ENCODE results near the gene NCKAP5.
"Not testable (repeated sequence)": the region's sequence is repeated elsewhere in the genome, so short reads cannot be mapped to it uniquely, and the experiment has no call there.

The NCKAP5 gene

GRCh38 chr2:132816234-132816633, 752.0 kb downstream of the NCKAP5 start:
- H3K36me3 Mint-ChIP-seq (ENCODE audit: low read depth), result no peaks in the 10 kb centered on the region
- H3K4me3 Mint-ChIP-seq, result no peak overlapping the region
- H3K9me3 Mint-ChIP-seq, result peaks cover 4% of the 10 kb centered on the region
- H3K4me1 Mint-ChIP-seq (ENCODE audit: low read depth), result no peaks in the 10 kb centered on the region
- no peak for DNase-seq (ENCODE audit: low spot score)
- no peaks in the 10 kb centered on the region for H3K27me3 Mint-ChIP-seq (ENCODE audit: low read depth)
- H3K27ac Mint-ChIP-seq, result no peak overlapping the region

DNA sequence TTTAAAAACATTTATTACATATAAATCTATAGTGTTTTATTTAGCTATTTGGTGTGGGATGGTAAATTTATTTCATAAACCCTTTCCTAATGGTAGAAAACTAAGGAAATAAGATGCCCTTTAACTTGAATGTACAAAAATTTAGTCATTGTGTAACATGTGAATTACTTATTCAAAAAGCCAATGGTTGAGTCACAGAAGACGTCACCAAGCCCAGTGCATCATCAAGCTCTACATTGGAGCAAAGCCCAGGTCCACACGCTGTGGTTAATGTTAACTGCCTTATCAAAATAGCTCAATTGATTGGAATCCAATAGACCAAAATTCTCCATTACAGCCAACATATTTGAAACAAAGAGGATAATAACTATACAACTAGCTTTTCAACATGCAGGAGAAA, 752.7 kb downstream of the NCKAP5 start:
- no peaks in the 10 kb centered on the region for H3K4me1 Mint-ChIP-seq (ENCODE audit: low read depth)
- H3K27ac Mint-ChIP-seq, result no peak overlapping the region
- DNase-seq (ENCODE audit: low spot score), result no peak
- H3K9me3 Mint-ChIP-seq, result peaks cover 4% of the 10 kb centered on the region
- no peaks in the 10 kb centered on the region for H3K36me3 Mint-ChIP-seq (ENCODE audit: low read depth)
- no peak overlapping the region for H3K4me3 Mint-ChIP-seq
- H3K27me3 Mint-ChIP-seq (ENCODE audit: low read depth), result no peaks in the 10 kb centered on the region

GRCh38 chr2:132814651-132815050, 753.6 kb downstream of the NCKAP5 start:
- Mint-ChIP-seq H3K27ac (no peak overlapping the region), H3K27me3 (ENCODE audit: low read depth) (no peaks in the 10 kb centered on the region), H3K4me3 (no peak overlapping the region), H3K4me1 (ENCODE audit: low read depth) (no peaks in the 10 kb centered on the region), H3K36me3 (ENCODE audit: low read depth) (no peaks in the 10 kb centered on the region), H3K9me3 (peaks cover 4% of the 10 kb centered on the region)
- DNase-seq (ENCODE audit: low spot score), result no peak

- Mint-ChIP-seq H3K9me3 (peaks cover 14% of the 10 kb centered on the region), H3K4me1 (ENCODE audit: low read depth) (no peaks in the 10 kb centered on the region), H3K36me3 (ENCODE audit: low read depth) (no peaks in the 10 kb centered on the region), H3K27ac (no peak overlapping the region), H3K27me3 (ENCODE audit: low read depth) (no peaks in the 10 kb centered on the region), H3K4me3 (no peak overlapping the region)
- DNase-seq (ENCODE audit: low spot score), result no peak
Measured at GRCh38 chr2:132813422-132813821, 754.8 kb downstream of the NCKAP5 start.

DNA sequence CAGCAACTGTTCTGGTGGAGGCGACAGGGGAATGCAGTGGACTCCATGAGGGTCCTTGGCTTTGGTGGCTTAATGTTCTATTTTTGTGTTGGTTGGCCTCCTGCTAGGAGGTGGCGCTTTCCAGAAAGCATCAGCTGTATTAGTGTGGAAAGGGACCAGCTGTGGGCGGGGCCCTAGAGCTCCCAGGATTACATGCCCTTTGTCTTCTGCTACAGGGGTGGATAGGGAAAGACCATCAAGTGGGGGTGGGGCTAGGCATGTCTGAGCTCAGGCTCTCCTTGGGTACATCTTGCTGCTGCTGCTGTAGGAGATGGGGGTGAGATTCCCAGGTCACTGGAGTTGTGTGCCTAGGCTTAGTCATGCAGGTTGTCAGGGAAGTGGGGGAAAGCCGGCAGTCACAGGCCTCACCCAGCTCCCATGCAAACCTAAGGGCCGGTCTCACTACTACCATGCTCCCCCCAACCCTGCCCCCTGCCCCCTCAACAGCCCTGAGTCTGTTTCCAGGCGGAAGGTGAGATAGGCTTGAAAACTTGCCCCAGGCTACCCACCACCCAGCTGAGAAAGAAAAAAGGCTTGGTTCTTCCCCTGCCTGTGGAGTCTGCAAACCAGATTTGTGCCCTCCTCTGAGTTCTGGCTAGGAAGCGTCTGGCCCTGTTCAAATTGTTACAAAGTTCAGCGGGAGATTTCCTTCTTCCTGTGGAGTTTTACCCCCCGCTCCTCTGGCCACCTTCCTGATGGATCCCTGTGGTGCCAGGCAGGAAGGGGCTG, 756.9 kb downstream of the NCKAP5 start:
- Mint-ChIP-seq H3K9me3 (peaks cover 20% of the 10 kb centered on the region), H3K27me3 (ENCODE audit: low read depth) (no peaks in the 10 kb centered on the region), H3K27ac (no peak overlapping the region), H3K36me3 (ENCODE audit: low read depth) (no peaks in the 10 kb centered on the region), H3K4me1 (ENCODE audit: low read depth) (no peaks in the 10 kb centered on the region), H3K4me3 (no peak overlapping the region)
- DNase-seq (ENCODE audit: low spot score), result no peak

GRCh38 chr2:132809962-132810361, 758.3 kb downstream of the NCKAP5 start:
- not testable (repeated sequence) for H3K27me3 Mint-ChIP-seq (ENCODE audit: low read depth); DNase-seq (ENCODE audit: low spot score); H3K4me3 Mint-ChIP-seq; H3K27ac Mint-ChIP-seq; H3K4me1 Mint-ChIP-seq (ENCODE audit: low read depth); H3K36me3 Mint-ChIP-seq (ENCODE audit: low read depth)
- peaks cover 20% of the 10 kb centered on the region for H3K9me3 Mint-ChIP-seq

GRCh38 chr2:132804051-132804450, 764.2 kb downstream of the NCKAP5 start:
- H3K9me3 Mint-ChIP-seq, result peaks cover 10% of the 10 kb centered on the region
- no peaks in the 10 kb centered on the region for H3K4me1 Mint-ChIP-seq (ENCODE audit: low read depth)
- H3K4me3 Mint-ChIP-seq, result no peak overlapping the region
- no peak for DNase-seq (ENCODE audit: low spot score)
- H3K36me3 Mint-ChIP-seq (ENCODE audit: low read depth), result no peaks in the 10 kb centered on the region
- H3K27me3 Mint-ChIP-seq (ENCODE audit: low read depth), result no peaks in the 10 kb centered on the region
- no peak overlapping the region for H3K27ac Mint-ChIP-seq

DNA sequence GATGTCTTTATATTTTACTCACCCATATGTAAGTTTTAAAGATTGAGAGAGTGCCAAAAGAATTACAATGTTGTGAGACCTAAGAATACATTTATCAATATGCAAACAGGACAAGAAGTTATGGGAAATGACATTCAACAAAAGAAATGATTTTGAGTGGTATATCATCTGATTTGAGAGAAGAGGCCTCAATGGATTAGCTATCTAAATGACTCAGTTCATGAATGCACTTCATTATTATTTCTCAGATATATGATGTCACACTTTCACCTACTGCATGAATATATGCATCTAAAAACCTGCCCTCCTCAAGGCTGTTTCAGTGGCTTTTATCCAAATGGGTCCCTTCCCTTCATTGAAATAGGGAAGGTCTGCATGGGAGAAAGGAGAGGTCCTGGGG, 769.9 kb downstream of the NCKAP5 start:
- Mint-ChIP-seq H3K4me3 (no peak overlapping the region), H3K27ac (no peak overlapping the region), H3K4me1 (ENCODE audit: low read depth) (no peaks in the 10 kb centered on the region), H3K27me3 (ENCODE audit: low read depth) (no peaks in the 10 kb centered on the region), H3K36me3 (ENCODE audit: low read depth) (no peaks in the 10 kb centered on the region), H3K9me3 (no peaks in the 10 kb centered on the region)
- DNase-seq (ENCODE audit: low spot score), result no peak

GRCh38 chr2:132797556-132797955, 770.7 kb downstream of the NCKAP5 start:
- no peaks in the 10 kb centered on the region for H3K27me3 Mint-ChIP-seq (ENCODE audit: low read depth)
- no peaks in the 10 kb centered on the region for H3K4me1 Mint-ChIP-seq (ENCODE audit: low read depth)
- no peaks in the 10 kb centered on the region for H3K9me3 Mint-ChIP-seq
- no peak for DNase-seq (ENCODE audit: low spot score)
- no peaks in the 10 kb centered on the region for H3K36me3 Mint-ChIP-seq (ENCODE audit: low read depth)
- H3K27ac Mint-ChIP-seq, result no peak overlapping the region
- H3K4me3 Mint-ChIP-seq, result no peak overlapping the region

DNA sequence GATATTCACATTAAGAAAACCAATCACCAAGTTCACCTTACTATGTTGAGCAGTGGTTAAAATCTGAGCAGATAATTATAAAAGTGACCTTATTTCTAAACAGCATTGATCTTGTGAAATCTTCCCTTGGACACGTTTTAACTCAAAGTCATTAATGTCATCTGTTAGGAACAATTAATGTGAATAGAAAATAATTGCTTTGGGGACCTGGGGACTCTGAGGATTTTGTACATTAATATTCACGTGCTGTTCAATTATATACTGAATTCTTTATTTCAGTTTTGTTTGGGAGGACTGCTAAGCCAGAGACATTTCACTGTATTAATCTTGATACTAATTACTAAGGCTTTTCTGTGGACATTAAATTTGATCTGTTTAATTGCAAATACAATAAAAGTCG, 771.2 kb downstream of the NCKAP5 start:
- H3K36me3 Mint-ChIP-seq (ENCODE audit: low read depth), result no peaks in the 10 kb centered on the region
- no peaks in the 10 kb centered on the region for H3K4me1 Mint-ChIP-seq (ENCODE audit: low read depth)
- no peak overlapping the region for H3K4me3 Mint-ChIP-seq
- no peak overlapping the region for H3K27ac Mint-ChIP-seq
- H3K9me3 Mint-ChIP-seq, result no peaks in the 10 kb centered on the region
- no peaks in the 10 kb centered on the region for H3K27me3 Mint-ChIP-seq (ENCODE audit: low read depth)
- DNase-seq (ENCODE audit: low spot score), result no peak

- H3K27me3 Mint-ChIP-seq (ENCODE audit: low read depth), result no peaks in the 10 kb centered on the region
- DNase-seq (ENCODE audit: low spot score), result no peak
- no peaks in the 10 kb centered on the region for H3K9me3 Mint-ChIP-seq
- no peaks in the 10 kb centered on the region for H3K4me1 Mint-ChIP-seq (ENCODE audit: low read depth)
- no peak overlapping the region for H3K27ac Mint-ChIP-seq
- H3K36me3 Mint-ChIP-seq (ENCODE audit: low read depth), result no peaks in the 10 kb centered on the region
- H3K4me3 Mint-ChIP-seq, result no peak overlapping the region
Measured at GRCh38 chr2:132795220-132795619, 773.0 kb downstream of the NCKAP5 start.

DNA sequence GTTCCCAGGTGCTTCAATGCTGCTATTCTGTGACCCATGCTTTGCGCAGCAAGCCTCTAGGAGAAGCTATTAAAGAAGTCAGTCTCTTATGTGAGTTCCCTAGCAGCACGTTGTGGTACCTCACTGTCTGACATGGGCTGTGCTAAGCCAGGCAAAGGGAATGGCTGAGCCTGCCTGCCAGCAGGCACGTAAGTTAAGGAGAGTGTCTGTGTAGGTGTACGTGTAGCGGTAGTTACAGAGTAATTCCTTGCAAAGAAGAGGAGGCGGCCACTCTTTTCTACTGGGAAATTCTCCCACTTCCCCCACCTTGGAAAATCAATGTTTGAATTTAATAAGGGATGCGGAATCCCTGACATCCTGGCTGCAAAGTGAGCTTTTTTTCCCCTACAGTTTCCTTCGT, 774.7 kb downstream of the NCKAP5 start:
- H3K4me3 Mint-ChIP-seq, result no peak overlapping the region
- H3K36me3 Mint-ChIP-seq (ENCODE audit: low read depth), result no peaks in the 10 kb centered on the region
- H3K9me3 Mint-ChIP-seq, result no peaks in the 10 kb centered on the region
- DNase-seq (ENCODE audit: low spot score), result no peak
- no peaks in the 10 kb centered on the region for H3K27me3 Mint-ChIP-seq (ENCODE audit: low read depth)
- H3K4me1 Mint-ChIP-seq (ENCODE audit: low read depth), result no peaks in the 10 kb centered on the region
- no peak overlapping the region for H3K27ac Mint-ChIP-seq

DNA sequence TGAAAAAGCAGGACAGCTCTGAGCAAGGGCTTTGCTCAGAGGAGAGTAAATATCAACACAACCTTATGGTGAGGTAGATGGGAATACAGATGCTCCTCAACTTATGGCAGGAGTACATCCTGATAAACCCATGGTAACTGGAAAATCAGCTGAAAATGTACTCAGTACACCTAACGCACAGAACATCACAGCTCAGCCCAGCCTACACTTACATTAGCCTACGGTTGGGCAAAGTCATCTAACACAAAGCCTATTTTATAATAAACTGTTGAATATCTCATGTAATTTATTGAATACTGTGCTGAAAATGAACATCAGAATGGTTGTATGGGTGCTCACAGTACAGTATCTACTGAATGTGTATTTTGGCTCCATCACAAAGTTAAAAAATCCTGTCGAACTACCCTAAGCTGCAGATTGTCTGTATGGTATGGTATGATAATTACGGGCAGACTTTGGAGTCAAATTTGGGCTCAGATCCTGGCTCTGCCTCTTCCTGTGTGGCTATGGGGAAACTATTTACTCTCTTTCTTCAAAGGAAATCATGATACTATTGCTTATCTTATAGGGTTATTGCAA, 778.0 kb downstream of the NCKAP5 start:
- no peak for DNase-seq (ENCODE audit: low spot score)
- no peak overlapping the region for H3K4me3 Mint-ChIP-seq
- H3K27ac Mint-ChIP-seq, result no peak overlapping the region
- H3K9me3 Mint-ChIP-seq, result no peaks in the 10 kb centered on the region
- no peaks in the 10 kb centered on the region for H3K4me1 Mint-ChIP-seq (ENCODE audit: low read depth)
- H3K36me3 Mint-ChIP-seq (ENCODE audit: low read depth), result no peaks in the 10 kb centered on the region
- H3K27me3 Mint-ChIP-seq (ENCODE audit: low read depth), result no peaks in the 10 kb centered on the region

GRCh38 chr2:132789066-132789465, 779.2 kb downstream of the NCKAP5 start:
- H3K36me3 Mint-ChIP-seq (ENCODE audit: low read depth), result no peaks in the 10 kb centered on the region
- H3K9me3 Mint-ChIP-seq, result no peaks in the 10 kb centered on the region
- no peaks in the 10 kb centered on the region for H3K27me3 Mint-ChIP-seq (ENCODE audit: low read depth)
- H3K4me1 Mint-ChIP-seq (ENCODE audit: low read depth), result no peaks in the 10 kb centered on the region
- DNase-seq (ENCODE audit: low spot score), result no peak
- H3K27ac Mint-ChIP-seq, result no peak overlapping the region
- H3K4me3 Mint-ChIP-seq, result no peak overlapping the region

DNA sequence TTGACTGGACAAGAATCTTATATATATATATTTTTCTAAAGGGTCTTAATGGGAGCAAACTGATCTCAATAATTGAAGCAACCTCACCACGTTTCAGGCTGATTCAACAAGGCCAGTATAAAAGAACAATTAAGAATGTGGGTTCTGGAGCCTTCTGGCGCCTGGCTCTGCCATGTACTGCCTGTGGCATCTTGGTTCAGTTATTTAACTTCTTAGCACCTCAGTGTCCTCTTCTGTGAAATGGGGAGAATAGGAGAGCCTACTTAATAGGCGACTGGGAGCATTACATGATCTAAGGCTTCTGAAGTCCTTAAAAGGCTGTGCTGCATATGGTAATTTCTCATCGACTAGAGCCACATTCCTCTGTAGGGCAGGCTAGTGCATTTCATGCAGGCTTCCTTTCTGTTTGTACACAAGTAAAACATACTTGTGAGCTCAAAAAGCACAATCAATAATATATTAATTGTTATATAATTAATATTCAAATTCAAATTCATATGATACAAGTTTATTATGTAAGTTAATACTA, 779.9 kb downstream of the NCKAP5 start:
- Mint-ChIP-seq H3K4me1 (ENCODE audit: low read depth) (no peaks in the 10 kb centered on the region), H3K36me3 (ENCODE audit: low read depth) (no peaks in the 10 kb centered on the region), H3K27ac (no peak overlapping the region), H3K27me3 (ENCODE audit: low read depth) (no peaks in the 10 kb centered on the region), H3K9me3 (no peaks in the 10 kb centered on the region), H3K4me3 (no peak overlapping the region)
- no peak for DNase-seq (ENCODE audit: low spot score)
